ENCODE data around the gene RHEX.
"Not testable (repeated sequence)": the region's sequence is repeated elsewhere in the genome, so short reads cannot be mapped to it uniquely, and the experiment has no call there.

The RHEX gene

DNA sequence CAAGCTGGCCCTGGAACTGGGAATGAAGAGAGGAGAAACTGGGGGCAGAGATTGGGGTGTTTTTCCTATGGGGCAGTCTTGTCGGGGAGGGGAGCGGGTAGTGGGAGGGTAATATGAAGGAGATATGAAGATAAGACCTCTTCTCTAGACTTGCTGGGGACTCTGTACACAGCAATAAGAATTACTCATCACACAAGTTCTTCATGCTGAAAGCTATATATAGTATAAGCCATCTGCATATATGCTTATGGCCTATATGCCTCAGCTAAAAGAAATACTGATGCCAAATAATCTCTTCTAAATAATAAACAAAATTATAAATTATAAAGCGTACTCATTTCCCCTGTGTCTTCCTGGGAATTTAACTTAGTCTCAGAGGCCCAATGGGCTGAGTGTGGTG is 7.9 kb downstream of the RHEX start:
- H3K4me3 ChIP-seq (ENCODE audit: control insufficient read depth, low read depth, low read length), result no peak overlapping the region
- TF ChIP-seq, protein P1, sequence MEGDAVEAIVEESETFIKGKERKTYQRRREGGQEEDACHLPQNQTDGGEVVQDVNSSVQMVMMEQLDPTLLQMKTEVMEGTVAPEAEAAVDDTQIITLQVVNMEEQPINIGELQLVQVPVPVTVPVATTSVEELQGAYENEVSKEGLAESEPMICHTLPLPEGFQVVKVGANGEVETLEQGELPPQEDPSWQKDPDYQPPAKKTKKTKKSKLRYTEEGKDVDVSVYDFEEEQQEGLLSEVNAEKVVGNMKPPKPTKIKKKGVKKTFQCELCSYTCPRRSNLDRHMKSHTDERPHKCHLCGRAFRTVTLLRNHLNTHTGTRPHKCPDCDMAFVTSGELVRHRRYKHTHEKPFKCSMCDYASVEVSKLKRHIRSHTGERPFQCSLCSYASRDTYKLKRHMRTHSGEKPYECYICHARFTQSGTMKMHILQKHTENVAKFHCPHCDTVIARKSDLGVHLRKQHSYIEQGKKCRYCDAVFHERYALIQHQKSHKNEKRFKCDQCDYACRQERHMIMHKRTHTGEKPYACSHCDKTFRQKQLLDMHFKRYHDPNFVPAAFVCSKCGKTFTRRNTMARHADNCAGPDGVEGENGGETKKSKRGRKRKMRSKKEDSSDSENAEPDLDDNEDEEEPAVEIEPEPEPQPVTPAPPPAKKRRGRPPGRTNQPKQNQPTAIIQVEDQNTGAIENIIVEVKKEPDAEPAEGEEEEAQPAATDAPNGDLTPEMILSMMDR (IDR thresholded peaks at IDR 0.05; ENCODE audit: control insufficient read depth, insufficient read depth, low read depth, low read length, missing control alignments), result no peak

DNA sequence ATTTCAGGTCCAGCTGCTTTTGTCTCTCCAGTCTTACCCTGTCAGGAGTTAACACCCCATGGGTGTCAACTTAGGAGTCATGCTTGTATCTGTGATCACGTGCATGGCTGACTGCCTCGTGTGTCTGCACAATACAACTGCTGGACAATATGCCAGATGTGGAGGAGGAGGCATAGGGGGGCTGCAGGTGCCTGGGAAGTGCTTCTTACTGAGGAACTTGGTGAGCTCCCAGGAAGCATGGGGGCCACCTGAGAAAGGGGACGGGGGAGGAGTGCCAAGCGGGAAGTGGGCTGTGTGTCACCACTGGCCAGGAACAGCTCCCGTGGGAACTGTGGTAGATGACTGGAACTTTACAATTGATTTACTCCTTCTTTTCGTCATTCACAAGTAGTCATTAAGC is 9.5 kb downstream of the RHEX start:
- TF ChIP-seq, protein P1 (IDR thresholded peaks at IDR 0.05; ENCODE audit: control insufficient read depth, insufficient read depth, low read depth, low read length, missing control alignments), result no peak
- DNase-seq (ENCODE audit: low read depth), result no peak
- H3K4me3 ChIP-seq (ENCODE audit: control insufficient read depth, low read depth, low read length), result no peak overlapping the region

More for the DNA sequence above, 7.9 kb downstream of the RHEX start:
- DNase-seq (ENCODE audit: low read depth), result no peak

DNA sequence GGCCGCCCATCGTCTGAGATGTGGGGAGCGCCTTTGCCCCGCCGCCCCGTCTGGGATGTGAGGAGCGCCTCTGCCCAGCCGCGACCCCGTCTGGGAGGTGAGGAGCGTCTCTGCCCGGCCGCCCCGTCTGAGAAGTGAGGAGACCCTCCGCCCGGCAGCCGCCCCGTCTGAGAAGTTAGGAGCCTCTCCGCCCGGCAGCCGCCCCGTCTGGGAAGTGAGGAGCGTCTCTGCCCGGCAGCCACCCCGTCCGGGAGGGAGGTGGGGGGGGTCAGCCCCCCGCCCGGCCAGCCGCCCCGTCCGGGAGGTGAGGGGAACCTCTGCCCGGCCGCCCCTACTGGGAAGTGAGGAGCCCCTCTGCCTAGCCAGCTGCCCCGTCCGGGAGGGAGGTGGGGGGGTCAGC is 11.0 kb downstream of the RHEX start:
- not testable (repeated sequence) for DNase-seq (ENCODE audit: low read depth); H3K4me3 ChIP-seq (ENCODE audit: control insufficient read depth, low read depth, low read length)

DNA sequence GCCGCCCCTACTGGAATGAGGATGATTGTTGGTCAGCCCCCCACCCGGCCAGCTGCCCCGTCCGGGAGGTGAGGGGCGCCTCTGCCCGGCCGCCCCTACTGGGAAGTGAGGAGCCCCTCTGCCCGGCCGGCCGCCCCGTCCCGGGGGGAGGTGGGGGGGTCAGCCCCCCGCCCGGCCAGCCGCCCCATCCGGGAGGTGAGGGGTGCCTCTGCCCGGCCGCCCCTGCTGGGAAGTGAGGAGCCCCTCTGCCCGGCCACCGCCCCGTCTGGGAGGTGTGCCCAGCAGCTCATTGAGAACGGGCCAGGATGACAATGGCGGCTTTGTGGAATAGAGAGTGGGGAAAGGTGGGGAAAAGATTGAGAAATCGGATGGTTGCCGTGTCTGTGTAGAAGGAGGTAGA is 11.5 kb downstream of the RHEX start:
- H3K4me3 ChIP-seq (ENCODE audit: control insufficient read depth, low read depth, low read length); DNase-seq (ENCODE audit: low read depth): not testable (repeated sequence)

DNA sequence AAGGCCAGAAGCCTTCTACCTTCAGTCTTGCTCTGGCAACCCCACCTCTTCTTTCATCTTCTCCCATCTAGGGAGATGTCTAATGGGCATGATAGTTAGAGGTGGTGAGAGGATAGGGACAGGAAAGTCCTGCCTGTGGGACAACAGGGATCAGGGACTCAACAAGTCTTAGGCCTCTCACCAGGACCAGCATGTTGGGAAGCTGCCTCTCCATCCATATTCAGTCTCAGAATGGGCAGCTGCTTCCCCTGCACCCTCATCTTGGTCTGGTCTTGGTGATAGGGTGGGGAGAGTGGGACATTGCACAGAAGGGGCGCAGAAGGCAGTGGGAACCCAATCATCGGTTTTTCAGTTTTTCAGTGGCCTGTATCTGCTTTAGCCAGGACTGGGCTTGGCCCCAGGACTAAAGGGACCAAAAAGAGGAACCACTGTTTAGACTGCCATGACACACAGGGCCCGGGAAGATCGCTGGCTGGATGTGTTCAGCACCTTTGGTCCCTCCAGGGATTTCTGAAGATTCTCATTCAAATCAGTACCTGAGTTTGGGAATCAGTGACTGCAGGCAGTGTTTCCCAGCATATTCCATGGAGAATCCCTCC is 12.7 kb downstream of the RHEX start:
- DNase-seq (ENCODE audit: low read depth), result no peak
- H3K4me3 ChIP-seq (ENCODE audit: control insufficient read depth, low read depth, low read length), result no peak overlapping the region
- TF ChIP-seq, protein P1 (IDR thresholded peaks at IDR 0.05; ENCODE audit: control insufficient read depth, insufficient read depth, low read depth, low read length, missing control alignments), result no peak

DNA sequence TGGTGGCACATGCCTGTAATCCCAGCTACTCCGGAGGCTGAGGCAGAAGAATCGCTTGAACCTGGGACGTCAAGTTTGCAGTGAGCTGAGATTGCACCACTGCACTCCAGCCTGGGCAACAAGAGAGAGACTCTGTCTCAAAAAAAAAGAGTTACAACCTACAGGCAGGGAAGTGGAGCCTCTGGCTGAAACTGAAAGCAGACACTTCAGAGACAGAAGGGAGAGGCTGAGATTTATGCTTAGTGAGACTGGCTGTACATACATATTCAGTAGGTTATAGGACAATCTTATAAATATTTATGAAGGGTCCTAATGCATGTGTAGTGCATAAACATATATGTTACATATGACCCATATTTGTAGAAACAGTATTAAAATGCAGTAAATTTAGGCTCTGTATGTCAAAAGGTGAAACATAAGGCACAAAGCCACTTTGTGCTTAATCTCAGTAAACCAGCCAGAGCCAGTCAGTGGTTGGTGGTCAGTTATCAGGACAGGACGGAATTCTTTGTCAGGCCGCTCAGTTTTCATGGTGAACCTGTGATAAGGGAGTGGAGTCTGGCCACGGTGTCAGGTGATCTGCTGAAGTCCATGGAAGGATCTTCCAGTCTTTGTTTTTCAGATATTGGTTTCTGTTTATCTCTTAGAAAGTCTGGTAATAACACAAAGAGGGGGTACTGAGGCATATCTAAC is 13.7 kb downstream of the RHEX start:
- no peak overlapping the region for H3K4me3 ChIP-seq (ENCODE audit: control insufficient read depth, low read depth, low read length)
- TF ChIP-seq, protein P1 (IDR thresholded peaks at IDR 0.05; ENCODE audit: control insufficient read depth, insufficient read depth, low read depth, low read length, missing control alignments), result no peak
- no peak for DNase-seq (ENCODE audit: low read depth)

DNA sequence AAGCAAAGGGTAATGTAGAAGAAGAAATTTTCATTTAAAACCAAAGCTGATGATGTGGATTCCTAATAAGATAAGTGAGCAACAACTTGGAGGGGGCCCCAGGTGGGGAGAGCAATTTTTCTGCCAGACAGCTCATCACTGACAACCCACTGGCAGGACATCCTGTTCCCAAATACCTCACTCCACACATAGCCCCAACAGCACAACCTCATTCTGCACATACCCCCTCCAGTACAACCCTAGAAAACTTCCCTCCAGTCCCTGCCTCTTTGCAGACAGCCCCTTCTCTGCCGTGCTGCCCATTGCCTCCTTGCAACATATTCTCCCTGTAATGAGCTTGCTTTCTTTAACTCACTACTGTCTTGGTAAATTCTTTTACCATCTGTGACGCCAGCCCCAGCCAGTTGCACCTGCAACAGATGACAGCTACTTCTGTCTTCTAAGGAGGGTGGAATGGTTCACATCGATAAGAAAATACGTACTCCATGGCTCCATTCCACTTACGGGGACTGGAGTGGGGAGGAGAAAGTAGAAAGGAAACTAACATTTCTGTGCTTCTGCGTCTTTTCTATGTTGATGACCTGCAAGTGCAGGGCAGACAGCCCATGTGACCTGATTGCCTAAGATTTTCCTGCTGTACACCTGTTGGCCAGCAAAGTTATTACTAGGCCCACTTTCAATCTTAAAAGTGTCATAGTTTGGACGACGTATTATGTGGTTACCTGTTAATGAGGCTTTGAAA is 14.7 kb downstream of the RHEX start:
- no peak overlapping the region for H3K4me3 ChIP-seq (ENCODE audit: control insufficient read depth, low read depth, low read length)
- no peak for DNase-seq (ENCODE audit: low read depth)
- TF ChIP-seq, protein P1 (IDR thresholded peaks at IDR 0.05; ENCODE audit: control insufficient read depth, insufficient read depth, low read depth, low read length, missing control alignments), result no peak
